Measurements from ENCODE around the gene NHLRC4.

DNA sequence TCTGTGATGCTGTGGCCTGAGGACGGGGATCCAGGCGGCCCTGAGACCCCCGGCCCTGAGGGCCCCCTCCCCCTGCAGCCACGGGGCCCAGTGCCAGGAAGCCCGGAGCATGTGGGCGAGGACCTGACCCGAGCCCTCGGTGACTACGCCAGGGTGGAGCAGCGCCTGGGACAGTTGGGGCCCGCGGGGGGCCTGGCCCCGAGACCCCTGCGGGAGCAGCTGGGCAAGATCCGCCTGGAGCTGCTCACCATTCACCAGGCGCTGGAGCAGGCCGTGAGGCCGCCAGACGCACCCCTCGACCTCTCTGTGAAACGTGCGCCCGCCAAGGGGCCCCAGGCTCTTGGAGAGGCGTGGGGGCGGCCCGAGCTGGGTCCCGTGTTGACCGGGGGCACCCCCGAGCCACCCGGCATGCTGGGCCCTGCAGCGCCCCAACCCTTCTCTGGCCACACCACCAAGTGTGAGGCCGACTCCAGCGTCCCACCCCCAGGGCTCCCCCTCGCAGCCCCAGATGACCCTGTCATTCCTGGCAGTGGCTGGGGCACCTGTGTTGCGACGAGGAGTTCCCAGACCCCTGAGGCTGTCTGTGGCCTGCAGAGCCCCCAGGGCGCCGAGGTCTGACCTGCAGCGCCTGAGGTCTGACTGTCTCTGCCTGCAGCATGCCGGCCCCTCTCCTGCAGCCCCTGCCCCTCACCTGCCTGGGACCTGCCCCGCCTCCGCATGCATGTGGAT lies 2.0 kb upstream of the NHLRC4 start:
- TF ChIP-seq POLR2A (IDR thresholded peaks at IDR 0.05; ENCODE audit: low read length): no peak
- TF ChIP-seq ZNF302 (CRISPR knock-in tag; IDR thresholded peaks at IDR 0.05): no peak
- TF ChIP-seq, protein P1, sequence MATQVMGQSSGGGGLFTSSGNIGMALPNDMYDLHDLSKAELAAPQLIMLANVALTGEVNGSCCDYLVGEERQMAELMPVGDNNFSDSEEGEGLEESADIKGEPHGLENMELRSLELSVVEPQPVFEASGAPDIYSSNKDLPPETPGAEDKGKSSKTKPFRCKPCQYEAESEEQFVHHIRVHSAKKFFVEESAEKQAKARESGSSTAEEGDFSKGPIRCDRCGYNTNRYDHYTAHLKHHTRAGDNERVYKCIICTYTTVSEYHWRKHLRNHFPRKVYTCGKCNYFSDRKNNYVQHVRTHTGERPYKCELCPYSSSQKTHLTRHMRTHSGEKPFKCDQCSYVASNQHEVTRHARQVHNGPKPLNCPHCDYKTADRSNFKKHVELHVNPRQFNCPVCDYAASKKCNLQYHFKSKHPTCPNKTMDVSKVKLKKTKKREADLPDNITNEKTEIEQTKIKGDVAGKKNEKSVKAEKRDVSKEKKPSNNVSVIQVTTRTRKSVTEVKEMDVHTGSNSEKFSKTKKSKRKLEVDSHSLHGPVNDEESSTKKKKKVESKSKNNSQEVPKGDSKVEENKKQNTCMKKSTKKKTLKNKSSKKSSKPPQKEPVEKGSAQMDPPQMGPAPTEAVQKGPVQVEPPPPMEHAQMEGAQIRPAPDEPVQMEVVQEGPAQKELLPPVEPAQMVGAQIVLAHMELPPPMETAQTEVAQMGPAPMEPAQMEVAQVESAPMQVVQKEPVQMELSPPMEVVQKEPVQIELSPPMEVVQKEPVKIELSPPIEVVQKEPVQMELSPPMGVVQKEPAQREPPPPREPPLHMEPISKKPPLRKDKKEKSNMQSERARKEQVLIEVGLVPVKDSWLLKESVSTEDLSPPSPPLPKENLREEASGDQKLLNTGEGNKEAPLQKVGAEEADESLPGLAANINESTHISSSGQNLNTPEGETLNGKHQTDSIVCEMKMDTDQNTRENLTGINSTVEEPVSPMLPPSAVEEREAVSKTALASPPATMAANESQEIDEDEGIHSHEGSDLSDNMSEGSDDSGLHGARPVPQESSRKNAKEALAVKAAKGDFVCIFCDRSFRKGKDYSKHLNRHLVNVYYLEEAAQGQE (IDR thresholded peaks at IDR 0.05): no peak
- no peak for TF ChIP-seq CTCF (IDR thresholded peaks at IDR 0.05)
- TF ChIP-seq ESRRA (IDR thresholded peaks at IDR 0.05; ENCODE audit: borderline replicate concordance, low read length): no peak
- no peak for TF ChIP-seq ZSCAN20 (CRISPR knock-in tag; IDR thresholded peaks at IDR 0.05)
- TF ChIP-seq MAX (IDR thresholded peaks at IDR 0.05): no peak
- no peak for TF ChIP-seq RAD21 (conservative IDR thresholded peaks at IDR 0.05 in 1 of 2, IDR thresholded peaks at IDR 0.05 in 1 of 2)
- no peak for TF ChIP-seq HDAC2 (IDR thresholded peaks at IDR 0.05)
- TF ChIP-seq, protein P2, sequence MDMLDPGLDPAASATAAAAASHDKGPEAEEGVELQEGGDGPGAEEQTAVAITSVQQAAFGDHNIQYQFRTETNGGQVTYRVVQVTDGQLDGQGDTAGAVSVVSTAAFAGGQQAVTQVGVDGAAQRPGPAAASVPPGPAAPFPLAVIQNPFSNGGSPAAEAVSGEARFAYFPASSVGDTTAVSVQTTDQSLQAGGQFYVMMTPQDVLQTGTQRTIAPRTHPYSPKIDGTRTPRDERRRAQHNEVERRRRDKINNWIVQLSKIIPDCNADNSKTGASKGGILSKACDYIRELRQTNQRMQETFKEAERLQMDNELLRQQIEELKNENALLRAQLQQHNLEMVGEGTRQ (IDR thresholded peaks at IDR 0.05): no peak
- TF ChIP-seq SMC3 (IDR thresholded peaks at IDR 0.05): no peak
